Osteoblast (primary cell): ENCODE results near the gene MAP3K7CL. TPM values are rescaled to one million over a fixed set of nuclear protein-coding genes. Genes with fewer than 3 reads are reported as not detected.

Experiments
- DNase-seq: peaks from one replicate; pipeline ENCODE4 v3.0.0; 2011; ENCODE audit warnings: low spot score, mixed read lengths; ENCODE audit not compliant: insufficient read length; ENCODE audit errors: missing footprints
- H2AFZ ChIP-seq: 2 replicates; pipeline ENCODE4 v1.6.0; 2011; ENCODE audit warnings: mild to moderate bottlenecking, low read length
- H3K27ac ChIP-seq: 2 replicates; pipeline ENCODE4 v1.5.1; 2011; ENCODE audit warnings: mild to moderate bottlenecking, low read depth, low read length, moderate library complexity
- H3K27me3 ChIP-seq: 2 replicates; pipeline ENCODE4 v1.6.0; 2012; ENCODE audit warnings: mild to moderate bottlenecking, control low read depth, inconsistent platforms, low read length, moderate library complexity; ENCODE audit not compliant: insufficient read depth
- H3K36me3 ChIP-seq: 2 replicates; pipeline ENCODE4 v1.5.1; 2011; ENCODE audit warnings: mild to moderate bottlenecking, low read length, control low read depth, moderate library complexity; ENCODE audit not compliant: insufficient read depth
- H3K4me1 ChIP-seq: 2 replicates; pipeline ENCODE4 v1.5.1; 2011; ENCODE audit warnings: mild to moderate bottlenecking, low read length, control low read depth, moderate library complexity; ENCODE audit not compliant: insufficient read depth
- H3K4me2 ChIP-seq: 2 replicates; pipeline ENCODE4 v1.6.0; 2011; ENCODE audit warnings: mild to moderate bottlenecking, low read length; ENCODE audit not compliant: insufficient read depth
- H3K4me3 ChIP-seq: fragments of 200-600 bp; sonication (generic); 3 replicates; pipeline ENCODE4 v1.5.1; 2012; ENCODE audit warnings: mild to moderate bottlenecking, low read length, inconsistent platforms; ENCODE audit not compliant: insufficient read depth
- H3K79me2 ChIP-seq: 2 replicates; pipeline ENCODE4 v1.6.0; 2012; ENCODE audit warnings: mild to moderate bottlenecking, low read length, control low read depth, inconsistent platforms; ENCODE audit not compliant: insufficient read depth
- H3K9me3 ChIP-seq: 2 replicates; pipeline ENCODE4 v1.5.1; 2011; ENCODE audit warnings: low read depth, low read length, control low read depth
- H4K20me1 ChIP-seq: 2 replicates; pipeline ENCODE4 v1.6.0; 2012; ENCODE audit warnings: mild to moderate bottlenecking, low read length, control low read depth; ENCODE audit not compliant: insufficient read depth
- CTCF ChIP-seq: IDR thresholded peaks from 2 replicates; pipeline ENCODE4 v1.5.1; 2011; ENCODE audit warnings: mild to moderate bottlenecking, low read depth, low read length, moderate library complexity; ENCODE audit errors: extremely low read depth
- total RNA-seq: library from RNA; depleted of rRNA; stranded (reverse); fragments of >200 nt; gene quantifications from 2 replicates; pipeline ENCODE4 v1.2.3, GENCODE V29; 2012

The MAP3K7CL gene
- total RNA-seq, 1 donor = 19.9 TPM

DNA sequence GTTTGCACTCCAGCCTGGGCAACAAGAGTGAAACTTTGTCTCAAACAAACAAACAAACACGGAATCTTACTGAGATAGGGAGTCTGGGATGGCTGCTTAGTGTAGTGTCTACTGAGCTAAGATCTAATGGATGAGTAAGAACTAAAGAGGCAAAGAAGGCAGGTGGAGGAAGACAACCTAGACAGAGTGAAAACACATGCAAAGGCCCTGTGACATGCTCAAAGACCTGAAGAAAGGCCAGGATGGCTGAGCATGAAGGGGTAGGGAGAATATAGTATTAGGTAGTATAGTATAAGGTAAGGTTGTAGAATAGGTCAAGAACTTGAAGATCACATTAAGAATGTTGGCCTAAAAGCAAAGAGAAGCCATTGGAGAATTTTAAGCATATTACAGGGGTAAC, 49.1 kb downstream of the MAP3K7CL start:
- no peak overlapping the region for H3K4me2 ChIP-seq
- no peak overlapping the region for H2AFZ ChIP-seq
- H3K27ac ChIP-seq = no peak overlapping the region
- TF ChIP-seq CTCF = no peak
- H3K36me3 ChIP-seq = no peaks in the 10 kb centered on the region
- no peaks in the 10 kb centered on the region for H3K79me2 ChIP-seq
- no peak for DNase-seq
- peaks cover 36% of the 10 kb centered on the region for H3K4me1 ChIP-seq
- no peaks in the 10 kb centered on the region for H4K20me1 ChIP-seq
- H3K9me3 ChIP-seq = no peaks in the 10 kb centered on the region
- no peaks in the 10 kb centered on the region for H3K27me3 ChIP-seq
- no peak overlapping the region for H3K4me3 ChIP-seq

DNA sequence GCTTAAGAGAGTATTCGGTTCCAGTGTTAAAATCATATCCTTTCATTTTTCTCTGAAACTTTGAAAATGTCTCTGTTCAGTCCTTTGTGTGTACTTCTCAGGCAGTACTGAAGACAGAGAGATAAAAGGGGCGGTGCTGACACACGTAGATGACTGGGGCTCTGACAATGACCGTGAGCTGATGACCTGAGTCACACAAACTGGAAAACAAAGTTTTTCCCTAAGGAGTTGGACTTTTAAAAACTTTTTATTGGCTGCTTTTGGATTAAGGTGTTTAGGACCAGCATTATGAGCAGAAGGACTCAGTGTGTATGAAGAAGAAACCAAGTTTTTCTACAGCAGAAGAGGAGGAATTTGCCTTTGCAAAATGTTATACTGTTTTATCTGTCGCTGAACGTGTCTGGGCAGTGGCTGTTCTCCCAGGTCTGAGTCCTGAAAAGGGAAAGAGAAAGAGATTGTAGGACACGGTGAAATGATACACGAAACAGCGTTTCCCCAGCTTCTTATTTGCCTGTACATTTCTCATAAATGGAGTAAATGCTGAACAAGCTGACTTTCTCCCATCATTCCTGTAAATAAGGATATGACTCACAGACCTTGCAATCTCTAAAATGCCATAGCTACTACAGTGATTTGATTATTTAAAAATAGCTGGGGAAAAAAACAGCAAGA, 51.5 kb downstream of the MAP3K7CL start:
- Histone ChIP-seq H2AFZ (peak overlapping the region; percentile 53), H3K9me3 (no peaks in the 10 kb centered on the region), H3K4me1 (peaks cover 40% of the 10 kb centered on the region), H3K4me2 (peak overlapping the region; percentile 92), H3K36me3 (no peaks in the 10 kb centered on the region), H3K4me3 (peak overlapping the region; percentile 65), H3K79me2 (no peaks in the 10 kb centered on the region), H3K27me3 (no peaks in the 10 kb centered on the region), H3K27ac (peak overlapping the region; percentile 100), H4K20me1 (no peaks in the 10 kb centered on the region)
- peak; percentile 74 for DNase-seq
- TF ChIP-seq CTCF = no peak

- Histone ChIP-seq H4K20me1 (no peaks in the 10 kb centered on the region), H3K4me3 (peak overlapping the region; percentile 26), H3K36me3 (no peaks in the 10 kb centered on the region), H3K9me3 (no peaks in the 10 kb centered on the region), H3K4me1 (peaks cover 46% of the 10 kb centered on the region), H3K4me2 (peak overlapping the region; percentile 92), H3K79me2 (no peaks in the 10 kb centered on the region), H3K27me3 (no peaks in the 10 kb centered on the region), H3K27ac (peak overlapping the region; percentile 100), H2AFZ (peak overlapping the region; percentile 1)
- no peak for TF ChIP-seq CTCF
- no peak for DNase-seq
Observed at GRCh38 chr21:29182691-29183092, 52.2 kb downstream of the MAP3K7CL start.

DNA sequence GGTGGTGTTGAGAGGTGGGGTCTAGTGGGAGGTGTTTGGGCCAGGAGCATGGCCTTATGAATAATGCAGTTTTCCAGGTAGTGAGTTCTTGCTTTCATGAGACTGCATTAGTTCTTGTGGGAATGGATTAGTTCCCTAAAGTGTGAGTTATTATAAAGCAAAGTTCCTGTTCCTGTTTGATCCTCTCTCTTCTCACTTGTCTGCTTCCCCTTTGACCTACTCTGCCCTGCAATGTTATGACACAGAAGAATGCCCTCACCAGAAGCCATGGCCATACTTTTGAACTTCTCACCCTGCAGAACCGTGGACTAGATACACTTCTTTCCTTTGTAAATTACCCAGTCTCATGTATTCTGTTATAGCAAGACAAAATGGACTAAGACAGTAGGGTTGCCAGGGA, 53.6 kb downstream of the MAP3K7CL start:
- DNase-seq = no peak
- H4K20me1 ChIP-seq = no peaks in the 10 kb centered on the region
- H3K36me3 ChIP-seq = no peaks in the 10 kb centered on the region
- no peak overlapping the region for H3K4me2 ChIP-seq
- TF ChIP-seq CTCF = no peak
- H3K9me3 ChIP-seq = no peaks in the 10 kb centered on the region
- peak overlapping the region; percentile 3 for H3K27ac ChIP-seq
- no peak overlapping the region for H2AFZ ChIP-seq
- no peaks in the 10 kb centered on the region for H3K27me3 ChIP-seq
- no peaks in the 10 kb centered on the region for H3K79me2 ChIP-seq
- H3K4me3 ChIP-seq = no peak overlapping the region
- peaks cover 55% of the 10 kb centered on the region for H3K4me1 ChIP-seq
